Ovary (tissue), 3 donors: Measurements from ENCODE around the gene APC.

Experiments used
- EP300 ChIP-seq: sonication (generic); formaldehyde crosslinking; IDR thresholded peaks from one replicate; pipeline ENCODE4 v1.6.1; 2017; ENCODE audit warnings: antibody characterized with exemption
- POLR2A ChIP-seq: fragments of 450-650 bp; IDR thresholded peaks from one replicate; pipeline ENCODE4 v1.6.1; 2017; ENCODE audit warnings: antibody characterized with exemption, mild to moderate bottlenecking, moderate library complexity
- TF ChIP-seq, protein P1 (sequence below), 3 donors: fragments of 450-650 bp in 2 of 3; fragments of 200-600 bp in 1 of 3; IDR thresholded peaks; one replicate each; pipeline versions ENCODE4 v1.5.1 to v1.8.0; 2016 to 2022; ENCODE audit warnings: antibody characterized with exemption in 3 of 3, mild to moderate bottlenecking in 1 of 3
- donor health status: DM: no; HTN: no; CAD: no.

GRCh38 chr5:112708103-112708622 is 29.5 kb upstream of the APC start:
- TF ChIP-seq, protein P1, sequence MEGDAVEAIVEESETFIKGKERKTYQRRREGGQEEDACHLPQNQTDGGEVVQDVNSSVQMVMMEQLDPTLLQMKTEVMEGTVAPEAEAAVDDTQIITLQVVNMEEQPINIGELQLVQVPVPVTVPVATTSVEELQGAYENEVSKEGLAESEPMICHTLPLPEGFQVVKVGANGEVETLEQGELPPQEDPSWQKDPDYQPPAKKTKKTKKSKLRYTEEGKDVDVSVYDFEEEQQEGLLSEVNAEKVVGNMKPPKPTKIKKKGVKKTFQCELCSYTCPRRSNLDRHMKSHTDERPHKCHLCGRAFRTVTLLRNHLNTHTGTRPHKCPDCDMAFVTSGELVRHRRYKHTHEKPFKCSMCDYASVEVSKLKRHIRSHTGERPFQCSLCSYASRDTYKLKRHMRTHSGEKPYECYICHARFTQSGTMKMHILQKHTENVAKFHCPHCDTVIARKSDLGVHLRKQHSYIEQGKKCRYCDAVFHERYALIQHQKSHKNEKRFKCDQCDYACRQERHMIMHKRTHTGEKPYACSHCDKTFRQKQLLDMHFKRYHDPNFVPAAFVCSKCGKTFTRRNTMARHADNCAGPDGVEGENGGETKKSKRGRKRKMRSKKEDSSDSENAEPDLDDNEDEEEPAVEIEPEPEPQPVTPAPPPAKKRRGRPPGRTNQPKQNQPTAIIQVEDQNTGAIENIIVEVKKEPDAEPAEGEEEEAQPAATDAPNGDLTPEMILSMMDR (IDR thresholded peaks at IDR 0.05) = no peak
- TF ChIP-seq POLR2A (no peak), EP300 (no peak)
